Dendritic cell treated with granulocyte-macrophage colony-stimulating factor and Interleukin-4, amounts not matched to agents 40 ng/mL and 50 ng/mL, for 4 days (primary cell): ENCODE results near the gene TMC8.
"Not testable (repeated sequence)": the region's sequence is repeated elsewhere in the genome, so short reads cannot be mapped to it uniquely, and the experiment has no call there.

ENCODE experiments used
- H3K27ac Mint-ChIP-seq: one replicate; pipeline ENCODE4 v1.8.0; 2022; ENCODE audit warnings: mild to moderate bottlenecking, mixed read lengths
- H3K27me3 Mint-ChIP-seq: one replicate; pipeline ENCODE4 v1.8.0; 2022; ENCODE audit warnings: mild to moderate bottlenecking, mixed read lengths
- H3K36me3 Mint-ChIP-seq: one replicate; pipeline ENCODE4 v1.8.0; 2022; ENCODE audit warnings: low read depth, mixed read lengths
- H3K4me1 Mint-ChIP-seq: one replicate; pipeline ENCODE4 v1.8.0; 2022; ENCODE audit warnings: low read depth, mixed read lengths
- H3K4me3 Mint-ChIP-seq: one replicate; pipeline ENCODE4 v1.8.0; 2022; ENCODE audit warnings: mild to moderate bottlenecking, moderate library complexity, mixed read lengths
- H3K9me3 Mint-ChIP-seq: one replicate; pipeline ENCODE4 v1.8.0; 2022; ENCODE audit warnings: mixed read lengths
- intact Hi-C: fragments of 100-400 bp; cut with micrococcal nuclease; formaldehyde crosslinking; loops from one replicate; pipeline ENCODE4 v1.15.0; 2022

The TMC8 gene

GRCh38 chr17:78113804-78114785, 16.5 kb upstream of the TMC8 start:
- H3K9me3 Mint-ChIP-seq = no peaks in the 10 kb centered on the region
- no peak overlapping the region for H3K4me3 Mint-ChIP-seq
- H3K27ac Mint-ChIP-seq = peak overlapping the region; percentile 20
- no peaks in the 10 kb centered on the region for H3K27me3 Mint-ChIP-seq
- peaks cover 44% of the 10 kb centered on the region for H3K4me1 Mint-ChIP-seq
- intact Hi-C loops = loop anchor here (2.0 to 5.0 kb wide), 3 partner anchors 13 to 137 kb away; no protein-coding TSS in a partner anchor
- H3K36me3 Mint-ChIP-seq = peaks cover 96% of the 10 kb centered on the region

DNA sequence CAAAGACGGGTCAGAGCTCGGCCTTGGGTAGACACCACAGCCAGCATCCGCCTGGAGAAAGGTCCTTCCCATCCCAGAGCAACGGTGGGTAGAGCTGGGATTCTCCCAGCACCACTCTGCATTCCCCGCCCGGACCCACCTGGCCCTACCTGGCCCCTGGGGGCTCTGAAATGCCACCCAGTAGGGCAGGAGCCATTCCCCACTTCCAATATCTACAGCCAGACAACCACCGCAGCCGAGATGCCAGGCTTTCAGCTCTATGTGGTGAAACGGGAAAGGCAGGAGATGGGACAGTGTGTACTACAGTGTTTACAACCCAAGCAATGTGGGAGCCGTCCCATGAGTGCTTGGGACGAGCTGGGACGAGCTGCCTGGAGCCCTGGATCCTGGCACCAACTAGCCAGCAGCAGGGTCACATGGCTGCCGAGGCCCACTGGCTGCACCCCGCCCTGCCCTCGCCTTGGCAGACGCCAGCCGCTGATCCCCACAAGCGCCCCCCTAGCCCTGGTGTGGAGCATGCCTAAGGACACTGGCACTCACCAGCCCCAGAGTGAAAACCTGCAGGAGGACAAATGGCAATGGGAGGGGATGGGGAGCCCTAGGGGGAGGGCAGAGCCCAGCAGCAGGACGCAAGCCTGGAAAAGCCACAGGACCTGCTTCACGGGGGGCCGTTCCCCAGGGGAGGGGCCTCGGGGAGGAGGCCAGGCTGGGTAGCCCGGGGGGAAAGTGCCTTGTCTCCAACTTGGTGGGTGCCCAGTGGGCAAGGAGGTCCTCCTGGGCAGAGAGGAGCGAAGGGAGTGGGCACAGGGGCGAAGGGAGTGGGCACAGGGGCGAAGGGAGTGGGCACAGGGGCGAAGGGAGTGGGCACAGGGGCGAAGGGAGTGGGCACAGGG, 15.5 kb upstream of the TMC8 start:
- H3K27ac Mint-ChIP-seq = no peak overlapping the region
- peaks cover 44% of the 10 kb centered on the region for H3K4me1 Mint-ChIP-seq
- peaks cover 95% of the 10 kb centered on the region for H3K36me3 Mint-ChIP-seq
- no peaks in the 10 kb centered on the region for H3K9me3 Mint-ChIP-seq
- H3K27me3 Mint-ChIP-seq = no peaks in the 10 kb centered on the region
- H3K4me3 Mint-ChIP-seq = no peak overlapping the region
- intact Hi-C loops = loop anchor here (5.0 kb wide), 1 partner anchor 62 kb away; no protein-coding TSS in a partner anchor

GRCh38 chr17:78115803-78116202, 14.8 kb upstream of the TMC8 start:
- H3K36me3 Mint-ChIP-seq = peaks cover 95% of the 10 kb centered on the region
- H3K27me3 Mint-ChIP-seq, H3K9me3 Mint-ChIP-seq, H3K4me3 Mint-ChIP-seq, intact Hi-C loops, H3K27ac Mint-ChIP-seq: not testable (repeated sequence)
- H3K4me1 Mint-ChIP-seq = peaks cover 47% of the 10 kb centered on the region

GRCh38 chr17:78116411-78116810, 14.2 kb upstream of the TMC8 start:
- Mint-ChIP-seq H3K27me3 (no peaks in the 10 kb centered on the region), H3K27ac (no peak overlapping the region), H3K36me3 (peaks cover 95% of the 10 kb centered on the region), H3K9me3 (no peaks in the 10 kb centered on the region), H3K4me1 (peaks cover 51% of the 10 kb centered on the region), H3K4me3 (no peak overlapping the region)
- intact Hi-C loops = no loop called here

DNA sequence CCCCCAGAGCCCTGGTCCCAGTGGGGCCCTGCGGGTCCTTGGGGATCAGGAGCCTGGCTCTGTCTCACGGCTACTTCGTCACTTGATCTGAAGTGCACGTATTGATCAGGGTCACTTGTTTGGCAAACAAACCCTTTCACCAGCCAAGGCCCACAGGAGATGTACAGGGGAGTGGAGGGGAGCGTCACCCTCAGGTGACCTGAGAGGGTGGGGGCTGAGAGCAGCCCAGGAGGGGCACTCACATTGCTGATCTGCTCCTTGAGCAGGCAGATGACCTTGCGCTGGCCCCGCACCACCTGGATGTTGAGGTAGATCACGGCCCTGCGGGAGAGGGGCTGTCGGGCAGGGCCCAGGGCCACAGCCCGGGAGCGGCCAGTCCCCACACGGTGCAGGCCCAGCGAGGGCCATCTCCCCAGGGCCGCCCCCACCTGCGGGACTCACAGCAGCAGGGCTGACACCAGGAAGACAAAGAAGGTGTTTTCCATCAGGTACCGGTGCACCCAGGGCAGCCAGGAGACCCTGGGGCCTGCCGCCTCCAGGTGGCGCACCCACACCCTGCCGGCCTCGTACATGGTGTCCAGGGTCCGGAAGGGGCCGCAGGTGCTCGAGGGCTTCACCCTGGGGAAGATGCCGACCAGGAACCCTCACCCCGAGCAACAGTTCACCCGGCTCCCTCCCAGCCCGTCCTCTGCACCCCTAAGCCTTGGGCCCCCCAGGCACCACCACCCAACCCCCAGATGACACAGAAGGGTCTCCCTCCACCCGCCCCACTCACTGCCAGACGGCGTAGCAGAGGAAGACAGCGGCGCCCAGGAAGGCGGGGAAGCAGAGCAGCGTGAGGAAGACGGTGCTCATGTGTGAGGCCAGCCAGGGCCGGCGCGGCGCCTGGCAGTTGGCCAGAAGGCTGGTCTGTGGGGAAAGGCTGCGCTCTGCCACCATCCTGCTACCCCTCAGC, 13.3 kb upstream of the TMC8 start:
- Mint-ChIP-seq H3K4me1 (peaks cover 59% of the 10 kb centered on the region), H3K4me3 (no peak overlapping the region), H3K27me3 (no peaks in the 10 kb centered on the region), H3K27ac (peak overlapping the region; percentile 19), H3K9me3 (no peaks in the 10 kb centered on the region), H3K36me3 (peaks cover 96% of the 10 kb centered on the region)
- intact Hi-C loops = no loop called here

- Mint-ChIP-seq H3K36me3 (peaks cover 96% of the 10 kb centered on the region), H3K4me3 (no peak overlapping the region), H3K9me3 (no peaks in the 10 kb centered on the region), H3K27me3 (no peaks in the 10 kb centered on the region), H3K4me1 (peaks cover 59% of the 10 kb centered on the region), H3K27ac (no peak overlapping the region)
- intact Hi-C loops = no loop called here
Observed at GRCh38 chr17:78118801-78119241, 11.8 kb upstream of the TMC8 start.

- Mint-ChIP-seq H3K4me1 (peaks cover 62% of the 10 kb centered on the region), H3K27me3 (no peaks in the 10 kb centered on the region), H3K27ac (no peak overlapping the region), H3K36me3 (peaks cover 96% of the 10 kb centered on the region), H3K9me3 (no peaks in the 10 kb centered on the region), H3K4me3 (no peak overlapping the region)
- intact Hi-C loops = no loop called here
Observed at GRCh38 chr17:78120537-78120936, 10.0 kb upstream of the TMC8 start.

GRCh38 chr17:78120971-78121800, 9.4 kb upstream of the TMC8 start:
- intact Hi-C loops = no loop called here
- Mint-ChIP-seq H3K4me3 (no peak overlapping the region), H3K27me3 (no peaks in the 10 kb centered on the region), H3K27ac (peak overlapping the region; percentile 4), H3K36me3 (peaks cover 99% of the 10 kb centered on the region), H3K4me1 (peaks cover 68% of the 10 kb centered on the region), H3K9me3 (no peaks in the 10 kb centered on the region)

- Mint-ChIP-seq H3K36me3 (peaks cover 99% of the 10 kb centered on the region), H3K4me3 (no peak overlapping the region), H3K4me1 (peaks cover 75% of the 10 kb centered on the region), H3K27ac (peak overlapping the region; percentile 4), H3K9me3 (no peaks in the 10 kb centered on the region), H3K27me3 (no peaks in the 10 kb centered on the region)
- intact Hi-C loops = no loop called here
Observed at GRCh38 chr17:78121801-78122215, 8.8 kb upstream of the TMC8 start.

- peaks cover 80% of the 10 kb centered on the region for H3K4me1 Mint-ChIP-seq
- H3K9me3 Mint-ChIP-seq = no peaks in the 10 kb centered on the region
- H3K4me3 Mint-ChIP-seq = no peak overlapping the region
- H3K36me3 Mint-ChIP-seq = peaks cover 99% of the 10 kb centered on the region
- H3K27me3 Mint-ChIP-seq = no peaks in the 10 kb centered on the region
- intact Hi-C loops = no loop called here
- H3K27ac Mint-ChIP-seq = peak overlapping the region; percentile 4
Observed at GRCh38 chr17:78122216-78122930, 8.2 kb upstream of the TMC8 start.

GRCh38 chr17:78122931-78123249, 7.7 kb upstream of the TMC8 start:
- H3K36me3 Mint-ChIP-seq = peaks cover 99% of the 10 kb centered on the region
- intact Hi-C loops = no loop called here
- H3K4me3 Mint-ChIP-seq = no peak overlapping the region
- H3K27ac Mint-ChIP-seq = no peak overlapping the region
- H3K9me3 Mint-ChIP-seq = no peaks in the 10 kb centered on the region
- no peaks in the 10 kb centered on the region for H3K27me3 Mint-ChIP-seq
- peaks cover 80% of the 10 kb centered on the region for H3K4me1 Mint-ChIP-seq

GRCh38 chr17:78123258-78123929, 7.2 kb upstream of the TMC8 start:
- Mint-ChIP-seq H3K27me3 (no peaks in the 10 kb centered on the region), H3K4me3 (no peak overlapping the region), H3K4me1 (peaks cover 77% of the 10 kb centered on the region), H3K36me3 (peaks cover 97% of the 10 kb centered on the region), H3K9me3 (no peaks in the 10 kb centered on the region), H3K27ac (peak overlapping the region; percentile 82)
- intact Hi-C loops = no loop called here
